K562 treated with DMSO at 1 percent for 24 hours (cell line): ENCODE results near the gene BBS7. TPM values are rescaled to one million over a fixed set of nuclear protein-coding genes. Genes with fewer than 3 reads are reported as not detected.

Experiments
- total RNA-seq: library from RNA; unstranded; fragments of 300-600 nt; gene quantifications from 2 replicates; pipeline ENCODE4 v1.2.3, GENCODE V29; 2022; ENCODE audit warnings: low read depth; ENCODE audit not compliant: insufficient read depth

The BBS7 gene
- total RNA-seq: 8.3 and 9.9 TPM in 2 replicates

GRCh38 chr4:121869841-121870822 lies at the start of gene BBS7:
Gene BBS7, minus strand, starts transcription at chr4:121870474. Its CDS starts 161 bp downstream, at chr4:121870313.

GRCh38 chr4:121823505-121824170 lies 46.6 kb downstream of the BBS7 start, which contains the start of gene CCNA2:
Gene CCNA2, minus strand, starts transcription at chr4:121823883. Its CDS starts 255 bp downstream, at chr4:121823628.

GRCh38 chr4:121800961-121801714 lies 69.1 kb downstream of the BBS7 start, which contains the start of gene EXOSC9:
Gene EXOSC9, plus strand, starts transcription at chr4:121801323. Its CDS starts 102 bp downstream, at chr4:121801425.

Other genes with a start within 250 kb of the BBS7 start
- gene ANXA5, start 173.5 kb downstream of the BBS7 start, total RNA-seq: 113 and 142 TPM in 2 replicates
- gene SMIM43, start 105.3 kb downstream of the BBS7 start, total RNA-seq: not detected in 2 replicates
- 41.1 and 52.4 TPM in 2 replicates for gene EXOSC9, start 69.2 kb downstream of the BBS7 start, total RNA-seq
- 95.4 and 101 TPM in 2 replicates for gene CCNA2, start 46.6 kb downstream of the BBS7 start, total RNA-seq
- gene TRPC3, start 81.6 kb upstream of the BBS7 start, total RNA-seq: not detected in 2 replicates